CD8-positive, alpha-beta memory T cell (primary cell): ENCODE measurements around the gene RFTN2. TPM values are rescaled to one million over a fixed set of nuclear protein-coding genes. Genes with fewer than 3 reads are reported as not detected.
"Not testable (repeated sequence)": the region's sequence is repeated elsewhere in the genome, so short reads cannot be mapped to it uniquely, and the experiment has no call there.

Experiments
- CTCF ChIA-PET: fragments of 350-600 bp; sonication (Branson Sonifier 250); formaldehyde crosslinking; loops from one replicate; lab custom pipeline; 2021; ENCODE audit warnings: antibody characterized with exemption; lab: Charles Lee
- POLR2A ChIA-PET: fragments of 350-600 bp; sonication (Branson Sonifier 250); formaldehyde crosslinking; loops from one replicate; lab custom pipeline; 2021; ENCODE audit warnings: antibody characterized with exemption; lab: Charles Lee
- DNase-seq, 5 donors: peaks; one replicate each; pipeline versions ENCODE4 v3.0.0 to v3.0.0-alpha.2; 2020 to 2022; ENCODE audit warnings: mixed read lengths in 1 of 5
- H3K27ac ChIP-seq: one replicate; pipeline ENCODE4 v1.7.0; 2013; ENCODE audit warnings: low read depth, mild to moderate bottlenecking, low read length, moderate library complexity
- H3K27me3 ChIP-seq: 2 replicates; pipeline ENCODE4 v1.7.0; 2013; ENCODE audit warnings: low read length, mild to moderate bottlenecking; ENCODE audit not compliant: insufficient read depth, poor library complexity, severe bottlenecking
- H3K36me3 ChIP-seq: 2 replicates; pipeline ENCODE4 v1.7.0; 2013; ENCODE audit warnings: mild to moderate bottlenecking, low read length, moderate library complexity; ENCODE audit not compliant: insufficient read depth
- H3K4me1 ChIP-seq: 2 replicates; pipeline ENCODE4 v1.7.0; 2013; ENCODE audit warnings: mild to moderate bottlenecking, low read length, moderate library complexity; ENCODE audit not compliant: insufficient read depth
- H3K4me3 ChIP-seq: 2 replicates; pipeline ENCODE4 v1.7.0; 2013; ENCODE audit warnings: mild to moderate bottlenecking, low read length
- H3K9me3 ChIP-seq: 2 replicates; pipeline ENCODE4 v1.7.0; 2013; ENCODE audit warnings: mild to moderate bottlenecking, low read length
- H3K27ac Mint-ChIP-seq, 8 donors: one replicate each; pipeline ENCODE4 v1.8.0; 2020 to 2021; ENCODE audit warnings: mixed read lengths in 8 of 8, mild to moderate bottlenecking in 6 of 8, inconsistent platforms in 3 of 8, moderate library complexity in 3 of 8
- H3K27me3 Mint-ChIP-seq, 2 donors: one replicate each; pipeline ENCODE4 v1.8.0; 2020 to 2021; ENCODE audit warnings: mixed read lengths in 2 of 2, mild to moderate bottlenecking in 1 of 2, moderate library complexity in 1 of 2
- H3K36me3 Mint-ChIP-seq, 3 donors: one replicate each; pipeline ENCODE4 v1.8.0; 2020 to 2021; ENCODE audit warnings: mixed read lengths in 3 of 3, inconsistent platforms in 1 of 3, mild to moderate bottlenecking in 1 of 3
- H3K4me1 Mint-ChIP-seq, 3 donors: one replicate each; pipeline ENCODE4 v1.8.0; 2020 to 2021; ENCODE audit warnings: mixed read lengths in 3 of 3, inconsistent platforms in 1 of 3, mild to moderate bottlenecking in 1 of 3
- H3K4me3 Mint-ChIP-seq, 7 donors: one replicate each; pipeline ENCODE4 v1.8.0; 2020 to 2021; ENCODE audit warnings: mixed read lengths in 7 of 7, mild to moderate bottlenecking in 6 of 7, moderate library complexity in 4 of 7, inconsistent platforms in 2 of 7
- H3K9me3 Mint-ChIP-seq, 5 donors: one replicate each; pipeline ENCODE4 v1.8.0; 2020 to 2022; ENCODE audit warnings: mixed read lengths in 5 of 5, mild to moderate bottlenecking in 3 of 5, moderate library complexity in 2 of 5, inconsistent platforms in 1 of 5
- polyA plus RNA-seq: library from polyadenylated mRNA; unstranded; fragments of 300-500 nt; fragmentation: Illumina TruSeq; gene quantifications from one replicate; pipeline ENCODE4 v1.2.3, GENCODE V29; 2021
- total RNA-seq, 2 experiments: library from RNA; stranded (reverse); gene quantifications; one replicate each; pipeline ENCODE4 v1.2.3, GENCODE V29; 2021

Gene RFTN2
- total and polyA plus RNA-seq, 3 experiments from 2014 or later, result 0.06 to 0.09 TPM; not detected in 1

- H3K27me3 ChIP-seq, H3K27ac ChIP-seq, DNase-seq, H3K27ac Mint-ChIP-seq, H3K4me3 ChIP-seq, H3K4me1 ChIP-seq, POLR2A ChIA-PET, H3K27me3 Mint-ChIP-seq, H3K36me3 ChIP-seq, CTCF ChIA-PET, H3K9me3 ChIP-seq, H3K9me3 Mint-ChIP-seq, H3K4me3 Mint-ChIP-seq: not testable (repeated sequence)
- peaks cover 12 to 31% (median 30%) of the 10 kb centered on the region in 3 donors for H3K4me1 Mint-ChIP-seq
- H3K36me3 Mint-ChIP-seq, result peaks cover 0 to 14% (median 4%) of the 10 kb centered on the region in 3 donors
Observed at GRCh38 chr2:197699724-197700123, 24.3 kb upstream of the RFTN2 start.

- H3K4me3 ChIP-seq, CTCF ChIA-PET, DNase-seq, H3K9me3 Mint-ChIP-seq, H3K27ac ChIP-seq, H3K4me1 ChIP-seq, H3K27me3 Mint-ChIP-seq, H3K36me3 ChIP-seq, POLR2A ChIA-PET, H3K27me3 ChIP-seq, H3K4me3 Mint-ChIP-seq, H3K27ac Mint-ChIP-seq, H3K9me3 ChIP-seq: not testable (repeated sequence)
- Mint-ChIP-seq H3K36me3 (peaks cover 1 to 13% (median 4%) of the 10 kb centered on the region in 3 donors), H3K4me1 (peaks cover 15 to 40% (median 39%) of the 10 kb centered on the region in 3 donors)
Observed at GRCh38 chr2:197696571-197696970, 21.2 kb upstream of the RFTN2 start.

- POLR2A ChIA-PET, H3K9me3 Mint-ChIP-seq, H3K4me3 ChIP-seq, H3K36me3 Mint-ChIP-seq, H3K4me1 ChIP-seq, H3K27me3 Mint-ChIP-seq, H3K27ac ChIP-seq, H3K36me3 ChIP-seq, H3K27me3 ChIP-seq, CTCF ChIA-PET, H3K9me3 ChIP-seq, DNase-seq, H3K27ac Mint-ChIP-seq, H3K4me3 Mint-ChIP-seq: not testable (repeated sequence)
- H3K4me1 Mint-ChIP-seq, result peaks cover 15 to 38% (median 37%) of the 10 kb centered on the region in 3 donors
Observed at GRCh38 chr2:197695971-197696370, 20.6 kb upstream of the RFTN2 start.

- CTCF ChIA-PET, H3K36me3 Mint-ChIP-seq, H3K4me3 ChIP-seq, H3K27ac ChIP-seq, H3K9me3 ChIP-seq, H3K4me1 ChIP-seq, H3K36me3 ChIP-seq, DNase-seq, H3K27me3 ChIP-seq, H3K9me3 Mint-ChIP-seq, H3K27me3 Mint-ChIP-seq: not testable (repeated sequence)
- Mint-ChIP-seq H3K27ac (peak overlapping the region in 1 of 8 donors; percentile 31), H3K4me1 (peaks cover 15 to 35% (median 32%) of the 10 kb centered on the region in 3 donors), H3K4me3 (peak overlapping the region in 1 of 7 donors; percentile 18)
- POLR2A ChIA-PET, result interaction anchor here (1.2 kb wide), 1 partner anchor 10 kb away, joined by 4 read pairs; the partner anchor contains the start of gene MARS2
Observed at GRCh38 chr2:197695206-197695605, 19.8 kb upstream of the RFTN2 start.

- no peak for DNase-seq
- Mint-ChIP-seq H3K4me1 (no peaks in the 10 kb centered on the region), H3K4me3 (no peak overlapping the region), H3K36me3 (no peaks in the 10 kb centered on the region), H3K27me3 (peaks cover 6 to 27% of the 10 kb centered on the region in 2 donors), H3K9me3 (peaks cover 0 to under 1% (median 0%) of the 10 kb centered on the region in 5 donors), H3K27ac (no peak overlapping the region)
- Histone ChIP-seq H3K4me1 (no peaks in the 10 kb centered on the region), H3K27ac (no peak overlapping the region), H3K4me3 (no peak overlapping the region), H3K27me3 (no peaks in the 10 kb centered on the region), H3K36me3 (no peaks in the 10 kb centered on the region), H3K9me3 (no peaks in the 10 kb centered on the region)
- POLR2A ChIA-PET, result no interaction called here
- CTCF ChIA-PET, result no interaction called here
Observed at GRCh38 chr2:197677483-197677882, 2.1 kb upstream of the RFTN2 start.

GRCh38 chr2:197677056-197677455 is 1.7 kb upstream of the RFTN2 start:
- H3K9me3 Mint-ChIP-seq, result no peaks in the 10 kb centered on the region
- no peaks in the 10 kb centered on the region for H3K27me3 ChIP-seq
- no peak overlapping the region for H3K4me3 Mint-ChIP-seq
- no peak for DNase-seq
- no peak overlapping the region for H3K27ac ChIP-seq
- H3K36me3 ChIP-seq, result no peaks in the 10 kb centered on the region
- ChIA-PET POLR2A (no interaction called here), CTCF (no interaction called here)
- H3K27ac Mint-ChIP-seq, result no peak overlapping the region
- peaks cover 6 to 27% of the 10 kb centered on the region in 2 donors for H3K27me3 Mint-ChIP-seq
- no peaks in the 10 kb centered on the region for H3K4me1 Mint-ChIP-seq
- no peaks in the 10 kb centered on the region for H3K4me1 ChIP-seq
- no peaks in the 10 kb centered on the region for H3K36me3 Mint-ChIP-seq
- no peaks in the 10 kb centered on the region for H3K9me3 ChIP-seq
- no peak overlapping the region for H3K4me3 ChIP-seq

- Mint-ChIP-seq H3K36me3 (peaks cover 0 to 7% (median 3%) of the 10 kb centered on the region in 3 donors), H3K9me3 (no peaks in the 10 kb centered on the region), H3K4me1 (no peaks in the 10 kb centered on the region), H3K27ac (peak overlapping the region in 1 of 8 donors; percentile 29), H3K27me3 (peaks cover 8 to 34% of the 10 kb centered on the region in 2 donors), H3K4me3 (no peak overlapping the region)
- CTCF ChIA-PET, result no interaction called here
- POLR2A ChIA-PET, result no interaction called here
- no peaks in the 10 kb centered on the region for H3K9me3 ChIP-seq
- H3K27me3 ChIP-seq, result no peaks in the 10 kb centered on the region
- no peak overlapping the region for H3K27ac ChIP-seq
- H3K36me3 ChIP-seq, result no peaks in the 10 kb centered on the region
- H3K4me3 ChIP-seq, result no peak overlapping the region
- H3K4me1 ChIP-seq, result no peaks in the 10 kb centered on the region
- DNase-seq, result no peak
Observed at GRCh38 chr2:197675711-197676188, 363 bp upstream of the RFTN2 start.

GRCh38 chr2:197674591-197674990 is 796 bp downstream of the RFTN2 start:
- Histone ChIP-seq H3K36me3 (no peaks in the 10 kb centered on the region), H3K4me3 (no peak overlapping the region), H3K27me3 (no peaks in the 10 kb centered on the region), H3K27ac (no peak overlapping the region), H3K9me3 (no peaks in the 10 kb centered on the region), H3K4me1 (no peaks in the 10 kb centered on the region)
- no peak overlapping the region for H3K4me3 Mint-ChIP-seq
- ChIA-PET POLR2A (no interaction called here), CTCF (no interaction called here)
- DNase-seq, result no peak
- H3K4me1 Mint-ChIP-seq, result no peaks in the 10 kb centered on the region
- H3K27me3 Mint-ChIP-seq, result peaks cover 7 to 37% of the 10 kb centered on the region in 2 donors
- no peaks in the 10 kb centered on the region for H3K9me3 Mint-ChIP-seq
- no peak overlapping the region for H3K27ac Mint-ChIP-seq
- peaks cover 0 to 9% (median 3%) of the 10 kb centered on the region in 3 donors for H3K36me3 Mint-ChIP-seq
